WTC11 (cell line): ENCODE results near the gene STX12.

Experiments
- CREB1 ChIP-seq: sonication (generic); formaldehyde crosslinking; IDR thresholded peaks from 2 replicates; pipeline ENCODE4 v1.8.0; 2023; ENCODE audit warnings: mild to moderate bottlenecking, missing genetic modification reagents
- CREM ChIP-seq: sonication (generic); formaldehyde crosslinking; IDR thresholded peaks from 2 replicates; pipeline ENCODE4 v1.8.1; 2022; ENCODE audit warnings: mild to moderate bottlenecking, missing genetic modification reagents, moderate library complexity
- CTCF ChIP-seq: fragments of 200-600 bp; IDR thresholded peaks from 2 replicates; pipeline ENCODE4 v1.8.0; 2022; ENCODE audit warnings: antibody characterized with exemption
- GABPB1 ChIP-seq: sonication (generic); formaldehyde crosslinking; IDR thresholded peaks from 2 replicates; pipeline ENCODE4 v1.8.1; 2023; ENCODE audit warnings: mild to moderate bottlenecking, missing genetic modification reagents
- GRHL2 ChIP-seq: fragments of 250-450 bp; sonication (Bioruptor Pico); IDR thresholded peaks from 2 replicates; pipeline ENCODE4 v1.8.0; 2022; ENCODE audit warnings: mild to moderate bottlenecking, moderate library complexity; ENCODE audit not compliant: insufficient replicate concordance, severe bottlenecking
- IRF2 ChIP-seq: sonication (generic); formaldehyde crosslinking; IDR thresholded peaks from 2 replicates; pipeline ENCODE4 v1.8.0; 2022; ENCODE audit warnings: low read depth, missing genetic modification reagents, borderline replicate concordance
- JUN ChIP-seq: sonication (generic); formaldehyde crosslinking; IDR thresholded peaks from 2 replicates; pipeline ENCODE4 v1.8.0; 2023; ENCODE audit warnings: mild to moderate bottlenecking, missing genetic modification reagents
- NR1H2 ChIP-seq: sonication (generic); formaldehyde crosslinking; IDR thresholded peaks from 2 replicates; pipeline ENCODE4 v1.9.0; 2021; ENCODE audit warnings: mild to moderate bottlenecking, moderate library complexity, missing genetic modification reagents
- SMAD3 ChIP-seq: sonication (generic); formaldehyde crosslinking; IDR thresholded peaks from 2 replicates; pipeline ENCODE4 v1.8.0; 2022; ENCODE audit warnings: missing genetic modification reagents, mild to moderate bottlenecking, borderline replicate concordance
- TCF7 ChIP-seq: sonication (generic); formaldehyde crosslinking; IDR thresholded peaks from 2 replicates; pipeline ENCODE4 v1.8.0; 2022; ENCODE audit warnings: mild to moderate bottlenecking, low read depth, missing genetic modification reagents, moderate library complexity
- ZNF281 ChIP-seq: sonication (generic); formaldehyde crosslinking; IDR thresholded peaks from 2 replicates; pipeline ENCODE4 v1.8.0; 2023; ENCODE audit warnings: mild to moderate bottlenecking, missing genetic modification reagents
- TF ChIP-seq, protein P1 (sequence below): sonication (generic); formaldehyde crosslinking; conservative IDR thresholded peaks from 2 replicates; pipeline ENCODE4 v1.8.1; 2022; ENCODE audit warnings: mild to moderate bottlenecking, missing genetic modification reagents
- TF ChIP-seq, protein P2 (sequence below): sonication (generic); formaldehyde crosslinking; IDR thresholded peaks from 2 replicates; pipeline ENCODE4 v1.8.0; 2023; ENCODE audit warnings: missing genetic modification reagents
- TF ChIP-seq, protein P3 (sequence below): sonication (generic); formaldehyde crosslinking; IDR thresholded peaks from 2 replicates; pipeline ENCODE4 v1.8.1; 2022; ENCODE audit warnings: low read depth, missing genetic modification reagents, borderline replicate concordance

- TF ChIP-seq JUN (no peak), SMAD3 (CRISPR knock-in tag) (no peak), CTCF (no peak), NR1H2 (CRISPR knock-in tag) (no peak), CREB1 (CRISPR knock-in tag) (no peak), GABPB1 (CRISPR knock-in tag) (no peak), CREM (CRISPR knock-in tag) (no peak), TCF7 (CRISPR knock-in tag) (no peak), GRHL2 (CRISPR knock-in tag) (no peak), ZNF281 (no peak), IRF2 (no peak)
- TF ChIP-seq, protein P1, sequence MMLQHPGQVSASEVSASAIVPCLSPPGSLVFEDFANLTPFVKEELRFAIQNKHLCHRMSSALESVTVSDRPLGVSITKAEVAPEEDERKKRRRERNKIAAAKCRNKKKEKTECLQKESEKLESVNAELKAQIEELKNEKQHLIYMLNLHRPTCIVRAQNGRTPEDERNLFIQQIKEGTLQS (CRISPR knock-in tag), result no peak
- TF ChIP-seq, protein P2, sequence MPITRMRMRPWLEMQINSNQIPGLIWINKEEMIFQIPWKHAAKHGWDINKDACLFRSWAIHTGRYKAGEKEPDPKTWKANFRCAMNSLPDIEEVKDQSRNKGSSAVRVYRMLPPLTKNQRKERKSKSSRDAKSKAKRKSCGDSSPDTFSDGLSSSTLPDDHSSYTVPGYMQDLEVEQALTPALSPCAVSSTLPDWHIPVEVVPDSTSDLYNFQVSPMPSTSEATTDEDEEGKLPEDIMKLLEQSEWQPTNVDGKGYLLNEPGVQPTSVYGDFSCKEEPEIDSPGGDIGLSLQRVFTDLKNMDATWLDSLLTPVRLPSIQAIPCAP, result no peak
- TF ChIP-seq, protein P3, sequence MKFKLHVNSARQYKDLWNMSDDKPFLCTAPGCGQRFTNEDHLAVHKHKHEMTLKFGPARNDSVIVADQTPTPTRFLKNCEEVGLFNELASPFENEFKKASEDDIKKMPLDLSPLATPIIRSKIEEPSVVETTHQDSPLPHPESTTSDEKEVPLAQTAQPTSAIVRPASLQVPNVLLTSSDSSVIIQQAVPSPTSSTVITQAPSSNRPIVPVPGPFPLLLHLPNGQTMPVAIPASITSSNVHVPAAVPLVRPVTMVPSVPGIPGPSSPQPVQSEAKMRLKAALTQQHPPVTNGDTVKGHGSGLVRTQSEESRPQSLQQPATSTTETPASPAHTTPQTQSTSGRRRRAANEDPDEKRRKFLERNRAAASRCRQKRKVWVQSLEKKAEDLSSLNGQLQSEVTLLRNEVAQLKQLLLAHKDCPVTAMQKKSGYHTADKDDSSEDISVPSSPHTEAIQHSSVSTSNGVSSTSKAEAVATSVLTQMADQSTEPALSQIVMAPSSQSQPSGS (CRISPR knock-in tag), result no peak
These were observed 62.5 kb downstream of the STX12 start for GRCh38 chr1:27835501-27835900.
